ENCODE results near the gene LPP.

- TF ChIP-seq POLR2A (IDR thresholded peaks at IDR 0.05; ENCODE audit: low read length): no peak
- TF ChIP-seq GATA1 (IDR thresholded peaks at IDR 0.05; ENCODE audit: low read depth, low read length): no peak
Observed at GRCh38 chr3:188706599-188706998, 552.6 kb downstream of the LPP start.
